Kidney (tissue), 14 donors: Measurements from ENCODE around the gene IL22. TPM values are rescaled to one million over a fixed set of nuclear protein-coding genes. Genes with fewer than 3 reads are reported as not detected.

Source experiments
- DNase-seq, 5 donors: peaks; one replicate each; pipeline ENCODE4 v3.0.0-alpha.2; 2013 to 2020
- FAIRE-seq: peaks from 2 replicates; lab custom pipeline; 2012; peaks lifted over from hg19 to GRCh38; lab: Jason Lieb, UNC
- H3K27ac ChIP-seq, 2 donors: one replicate each; pipeline ENCODE4 v1.7.0; 2013; ENCODE audit warnings: low read depth in 2 of 2, low read length in 2 of 2, inconsistent platforms in 1 of 2
- H3K27me3 ChIP-seq: one replicate; pipeline ENCODE4 v1.7.1; 2013; ENCODE audit warnings: low read length, inconsistent platforms; ENCODE audit not compliant: control insufficient read depth, insufficient read depth
- H3K36me3 ChIP-seq, 3 donors: one replicate each; pipeline versions ENCODE4 v1.7.0 to v1.7.1; 2013; ENCODE audit warnings: low read length in 3 of 3, control low read depth in 1 of 3, inconsistent platforms in 1 of 3; ENCODE audit not compliant: insufficient read depth in 3 of 3, control insufficient read depth in 2 of 3
- H3K4me1 ChIP-seq, 3 donors: one replicate each; pipeline versions ENCODE4 v1.7.0 to v1.7.1; 2013; ENCODE audit warnings: low read length in 3 of 3, inconsistent platforms in 1 of 3, low read depth in 1 of 3; ENCODE audit not compliant: control insufficient read depth in 2 of 3, insufficient read depth in 2 of 3
- H3K4me3 ChIP-seq, 3 donors: one replicate each; pipeline versions ENCODE4 v1.7.0 to v1.8.1; 2013; ENCODE audit warnings: low read length in 3 of 3, control low read depth in 1 of 3, inconsistent platforms in 1 of 3
- H3K9ac ChIP-seq, 3 donors: one replicate each; pipeline versions ENCODE4 v1.7.0 to v1.7.1; 2013; ENCODE audit warnings: low read length in 3 of 3, control low read depth in 1 of 3, inconsistent platforms in 1 of 3
- H3K9me3 ChIP-seq, 3 donors: one replicate each; pipeline versions ENCODE4 v1.7.0 to v1.7.1; 2013; ENCODE audit warnings: low read length in 3 of 3, control low read depth in 1 of 3, inconsistent platforms in 1 of 3; ENCODE audit not compliant: control insufficient read depth in 2 of 3, insufficient read depth in 1 of 3
- CTCF ChIP-seq: IDR thresholded peaks from 3 replicates; pipeline ENCODE4 v1.5.1; 2012; ENCODE audit warnings: mild to moderate bottlenecking, moderate library complexity, borderline replicate concordance; ENCODE audit not compliant: insufficient read depth; ENCODE audit errors: extremely low read depth
- intact Hi-C: fragments of 100-400 bp; cut with DNase I; formaldehyde crosslinking; loops from one replicate; pipeline ENCODE4 v1.11.1; 2022
- polyA plus RNA-seq: library from polyadenylated mRNA; stranded (reverse); fragments of 350-450 nt; fragmentation: Illumina TruSeq; extraction: RNeasy Lipid Tissue Mini Kit (QIAGEN cat#74804); gene quantifications from one replicate; pipeline ENCODE4 v1.2.3, GENCODE V29; 2014; ENCODE audit warnings: low read depth, low replicate concordance; ENCODE audit not compliant: insufficient read depth
- total RNA-seq: library from RNA; stranded (reverse); fragmentation: NEBNext Ultra II Directional; extraction: Animal tissue kit (Norgen Biotek cat#: 25700); gene quantifications from one replicate; pipeline ENCODE4 v1.2.1, GENCODE V29; 2021
- donor health status: control.
- donor health status: control.
- donor health status: control.
- donor health status: control.
- donor health status: control.
- donor health status: DM: yes; HTN: yes; CAD: no.
- donor health status: Normal renal cell carcinoma (clear cell type).

IL22 gene
- total and polyA plus RNA-seq, 2 donors from 2014 or later = not detected

- no peak for TF ChIP-seq CTCF
- no peak for DNase-seq
- Histone ChIP-seq H3K27ac (no peak overlapping the region), H3K4me1 (no peaks in the 10 kb centered on the region), H3K9me3 (no peaks in the 10 kb centered on the region), H3K27me3 (no peaks in the 10 kb centered on the region), H3K9ac (no peak overlapping the region), H3K36me3 (no peaks in the 10 kb centered on the region), H3K4me3 (no peak overlapping the region)
- FAIRE-seq = no peak
- intact Hi-C loops = no loop called here
These were observed 28.1 kb upstream of the IL22 start for GRCh38 chr12:68281322-68282077.

- no peak for DNase-seq
- intact Hi-C loops = no loop called here
- Histone ChIP-seq H3K4me3 (no peak overlapping the region), H3K27ac (no peak overlapping the region), H3K9me3 (no peaks in the 10 kb centered on the region), H3K4me1 (no peaks in the 10 kb centered on the region), H3K9ac (no peak overlapping the region), H3K27me3 (no peaks in the 10 kb centered on the region), H3K36me3 (no peaks in the 10 kb centered on the region)
- FAIRE-seq = no peak
- no peak for TF ChIP-seq CTCF
These were observed 26.8 kb upstream of the IL22 start for GRCh38 chr12:68280240-68280639.

GRCh38 chr12:68279227-68280054, 26.0 kb upstream of the IL22 start:
- Histone ChIP-seq H3K27ac (no peak overlapping the region), H3K9me3 (no peaks in the 10 kb centered on the region), H3K36me3 (no peaks in the 10 kb centered on the region), H3K27me3 (no peaks in the 10 kb centered on the region), H3K4me1 (no peaks in the 10 kb centered on the region), H3K9ac (no peak overlapping the region), H3K4me3 (no peak overlapping the region)
- TF ChIP-seq CTCF = no peak
- peak in 1 of 5 donors; percentile 41 for DNase-seq
- FAIRE-seq = no peak
- intact Hi-C loops = no loop called here
